Keratinocyte (primary cell): Measurements from ENCODE around the gene NIT1.

Experiments
- EZH2 ChIP-seq: IDR thresholded peaks from one replicate; pipeline ENCODE4 v1.6.1; 2012; ENCODE audit warnings: inconsistent platforms, mild to moderate bottlenecking, low read length, moderate library complexity
- TF ChIP-seq, protein P1 (sequence below), 3 experiments: IDR thresholded peaks in 1 of 3; conservative IDR thresholded peaks in 1 of 3; optimal IDR thresholded peaks in 1 of 3; 2 replicates in 2 of 3; 3 replicates in 1 of 3; pipeline versions ENCODE3 to v1.5.1; 2011; ENCODE audit warnings: low read length in 3 of 3, mild to moderate bottlenecking in 3 of 3, moderate library complexity in 2 of 3, control low read depth in 1 of 3, inconsistent platforms in 1 of 3; ENCODE audit not compliant: insufficient read depth in 2 of 3; ENCODE audit errors: extremely low read depth in 1 of 3

DNA sequence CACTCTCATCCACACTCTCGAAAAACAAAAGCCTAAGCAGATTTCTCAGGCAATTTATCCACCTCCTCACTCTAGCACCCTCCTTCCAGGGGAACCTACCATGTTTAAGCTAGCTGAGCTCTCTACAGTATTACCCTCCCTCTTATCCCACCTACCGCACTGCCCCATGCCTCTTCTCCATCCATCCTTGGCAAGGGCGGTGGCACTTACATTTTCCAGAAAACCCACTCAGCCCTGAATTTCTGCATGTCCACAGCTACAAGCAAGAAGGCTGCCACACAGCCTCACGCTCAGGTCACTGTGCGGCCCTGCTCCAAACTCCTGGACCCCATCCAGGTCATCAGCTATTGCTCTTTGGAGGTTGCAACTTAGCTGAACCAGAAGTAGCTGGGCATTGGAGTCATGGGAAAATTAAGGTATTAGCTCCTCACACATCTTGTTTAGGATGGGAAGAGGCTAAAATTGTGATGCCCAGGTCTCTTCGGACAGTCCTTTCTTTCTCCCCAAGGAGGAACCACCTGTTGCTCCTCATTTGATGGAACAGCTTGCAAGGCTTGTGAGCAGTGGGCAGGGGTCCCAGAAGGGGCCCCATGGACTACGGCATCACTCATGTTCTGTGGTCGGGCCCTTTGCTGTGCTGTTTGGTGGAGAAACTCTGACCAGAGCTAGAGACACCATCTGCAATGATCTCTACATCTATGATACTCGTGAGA, 18.7 kb upstream of the NIT1 start:
- TF ChIP-seq, protein P1, sequence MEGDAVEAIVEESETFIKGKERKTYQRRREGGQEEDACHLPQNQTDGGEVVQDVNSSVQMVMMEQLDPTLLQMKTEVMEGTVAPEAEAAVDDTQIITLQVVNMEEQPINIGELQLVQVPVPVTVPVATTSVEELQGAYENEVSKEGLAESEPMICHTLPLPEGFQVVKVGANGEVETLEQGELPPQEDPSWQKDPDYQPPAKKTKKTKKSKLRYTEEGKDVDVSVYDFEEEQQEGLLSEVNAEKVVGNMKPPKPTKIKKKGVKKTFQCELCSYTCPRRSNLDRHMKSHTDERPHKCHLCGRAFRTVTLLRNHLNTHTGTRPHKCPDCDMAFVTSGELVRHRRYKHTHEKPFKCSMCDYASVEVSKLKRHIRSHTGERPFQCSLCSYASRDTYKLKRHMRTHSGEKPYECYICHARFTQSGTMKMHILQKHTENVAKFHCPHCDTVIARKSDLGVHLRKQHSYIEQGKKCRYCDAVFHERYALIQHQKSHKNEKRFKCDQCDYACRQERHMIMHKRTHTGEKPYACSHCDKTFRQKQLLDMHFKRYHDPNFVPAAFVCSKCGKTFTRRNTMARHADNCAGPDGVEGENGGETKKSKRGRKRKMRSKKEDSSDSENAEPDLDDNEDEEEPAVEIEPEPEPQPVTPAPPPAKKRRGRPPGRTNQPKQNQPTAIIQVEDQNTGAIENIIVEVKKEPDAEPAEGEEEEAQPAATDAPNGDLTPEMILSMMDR (optimal IDR thresholded peaks at IDR 0.05 in 1 of 3, IDR thresholded peaks at IDR 0.05 in 1 of 3, conservative IDR thresholded peaks at IDR 0.05 in 1 of 3; ENCODE audit: extremely low read depth in 1 of 3, insufficient read depth in 2 of 3, low read length in 3 of 3) = no peak
- TF ChIP-seq EZH2 = no peak
